Tibial artery (tissue), 4 donors: ENCODE data around the gene RHBDL3.

ENCODE experiments used
- DNase-seq, 2 donors: peaks; one replicate each; pipeline ENCODE4 v3.0.0-alpha.2; 2019
- H3K27ac ChIP-seq, 2 donors: fragments of 200-600 bp; sonication (generic) in 1 of 2; 1 replicate in 1 of 2; 2 replicates in 1 of 2; pipeline ENCODE4 v1.5.1; 2018 to 2019; ENCODE audit warnings: mild to moderate bottlenecking in 1 of 2
- H3K27me3 ChIP-seq, 2 donors: fragments of 200-600 bp; sonication (generic) in 1 of 2; one replicate each; pipeline versions ENCODE4 v1.5.1 to v1.6.0; 2016 to 2019
- H3K36me3 ChIP-seq, 3 donors: fragments of 200-600 bp; sonication (generic) in 2 of 3; one replicate each; pipeline ENCODE4 v1.5.1; 2016 to 2019; ENCODE audit warnings: mild to moderate bottlenecking in 2 of 3
- H3K4me1 ChIP-seq, 4 donors: fragments of 200-600 bp; sonication (generic) in 2 of 4; 1 replicate in 3 of 4; 2 replicates in 1 of 4; pipeline ENCODE4 v1.5.1; 2016 to 2019
- H3K4me3 ChIP-seq, 2 donors: fragments of 200-600 bp; sonication (generic) in 1 of 2; 1 replicate in 1 of 2; 2 replicates in 1 of 2; pipeline ENCODE4 v1.5.1; 2018 to 2019; ENCODE audit warnings: mild to moderate bottlenecking in 2 of 2
- H3K9me3 ChIP-seq, 3 donors: fragments of 200-600 bp; sonication (generic) in 1 of 3; one replicate each; pipeline ENCODE4 v1.5.1; 2016 to 2019
- intact Hi-C: fragments of 100-400 bp; cut with DNase I; formaldehyde crosslinking; loops from one replicate; pipeline ENCODE4 v1.15.0; 2023; ENCODE audit warnings: low total_unique reads
- TF ChIP-seq, protein P1 (sequence below), 2 experiments: fragments of 200-600 bp in 1 of 2; fragments of 450-650 bp in 1 of 2; IDR thresholded peaks; one replicate each; pipeline ENCODE4 v1.5.1; 2017 to 2019; ENCODE audit warnings: antibody characterized with exemption in 2 of 2, mild to moderate bottlenecking in 1 of 2, moderate library complexity in 1 of 2

Gene RHBDL3

DNA sequence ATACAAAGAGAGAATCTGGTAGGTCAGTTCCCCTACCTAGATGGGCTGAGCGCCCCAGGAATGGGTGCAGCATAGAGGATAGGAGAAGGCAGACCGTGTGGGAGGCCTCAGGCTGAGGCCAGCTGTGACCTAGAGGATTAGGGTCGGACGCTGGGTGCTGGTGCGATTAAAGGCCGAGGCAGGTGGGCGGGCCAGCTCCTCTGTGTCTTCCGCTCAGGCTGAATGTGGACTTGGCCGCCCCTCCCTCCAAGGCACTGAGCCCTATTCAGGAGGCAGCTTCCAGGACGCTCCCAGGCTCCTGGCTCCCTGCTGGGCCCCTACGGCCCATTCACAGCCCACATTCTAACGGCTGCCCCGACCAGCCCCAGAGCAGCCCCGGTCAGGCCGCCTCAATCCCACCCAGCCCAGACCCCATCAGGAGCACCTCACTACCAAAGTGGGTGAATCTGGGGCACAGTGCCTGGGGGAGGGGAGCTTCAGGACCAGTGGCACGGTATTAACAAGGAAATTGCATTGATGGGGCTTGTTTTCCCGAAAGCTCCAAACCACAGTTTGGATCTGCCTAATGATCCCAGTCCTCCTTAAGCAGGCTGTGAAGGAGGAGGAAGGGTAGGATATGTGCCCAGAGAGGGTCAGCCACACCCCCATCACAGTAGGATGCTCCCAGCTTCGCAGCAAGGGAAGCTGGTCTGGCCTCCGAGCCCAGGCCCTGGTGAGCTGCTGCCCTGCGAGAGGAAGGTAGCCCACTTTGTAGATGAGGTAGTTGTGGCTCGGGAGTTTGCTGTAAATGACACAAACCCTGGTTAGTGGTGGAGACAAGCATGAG, 14.5 kb downstream of the RHBDL3 start:
- Histone ChIP-seq H3K27me3 (peaks cover 0 to 48% of the 10 kb centered on the region in 2 donors), H3K4me3 (no peak overlapping the region), H3K9me3 (no peaks in the 10 kb centered on the region), H3K4me1 (peaks cover 0 to 7% (median 3%) of the 10 kb centered on the region in 4 donors), H3K36me3 (no peaks in the 10 kb centered on the region), H3K27ac (no peak overlapping the region)
- DNase-seq = no peak
- TF ChIP-seq, protein P1, sequence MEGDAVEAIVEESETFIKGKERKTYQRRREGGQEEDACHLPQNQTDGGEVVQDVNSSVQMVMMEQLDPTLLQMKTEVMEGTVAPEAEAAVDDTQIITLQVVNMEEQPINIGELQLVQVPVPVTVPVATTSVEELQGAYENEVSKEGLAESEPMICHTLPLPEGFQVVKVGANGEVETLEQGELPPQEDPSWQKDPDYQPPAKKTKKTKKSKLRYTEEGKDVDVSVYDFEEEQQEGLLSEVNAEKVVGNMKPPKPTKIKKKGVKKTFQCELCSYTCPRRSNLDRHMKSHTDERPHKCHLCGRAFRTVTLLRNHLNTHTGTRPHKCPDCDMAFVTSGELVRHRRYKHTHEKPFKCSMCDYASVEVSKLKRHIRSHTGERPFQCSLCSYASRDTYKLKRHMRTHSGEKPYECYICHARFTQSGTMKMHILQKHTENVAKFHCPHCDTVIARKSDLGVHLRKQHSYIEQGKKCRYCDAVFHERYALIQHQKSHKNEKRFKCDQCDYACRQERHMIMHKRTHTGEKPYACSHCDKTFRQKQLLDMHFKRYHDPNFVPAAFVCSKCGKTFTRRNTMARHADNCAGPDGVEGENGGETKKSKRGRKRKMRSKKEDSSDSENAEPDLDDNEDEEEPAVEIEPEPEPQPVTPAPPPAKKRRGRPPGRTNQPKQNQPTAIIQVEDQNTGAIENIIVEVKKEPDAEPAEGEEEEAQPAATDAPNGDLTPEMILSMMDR (IDR thresholded peaks at IDR 0.05) = no peak
- intact Hi-C loops = no loop called here

DNA sequence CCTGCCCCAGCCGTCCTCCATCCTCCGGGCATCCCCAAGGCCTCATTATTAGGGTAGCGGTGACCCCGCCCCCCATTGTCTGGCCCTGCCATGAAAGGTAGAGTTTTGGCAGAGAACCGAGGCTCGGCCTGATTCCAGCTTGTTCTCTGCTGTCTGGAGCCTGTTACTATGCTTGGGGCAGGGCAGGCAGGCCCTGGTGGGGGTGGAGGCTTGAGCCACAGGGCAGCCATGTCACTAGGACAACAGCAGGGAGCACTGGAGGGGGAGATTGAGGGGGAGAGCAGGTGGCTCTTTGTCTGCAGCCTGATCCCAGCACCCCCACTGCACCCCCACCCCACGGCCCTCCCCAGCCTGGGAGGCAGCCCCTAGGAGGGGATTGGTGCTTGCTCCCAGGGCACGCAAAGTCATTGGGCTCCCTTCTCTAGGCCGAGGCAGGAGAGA, 15.4 kb downstream of the RHBDL3 start:
- Histone ChIP-seq H3K4me1 (peaks cover 0 to 7% (median 0%) of the 10 kb centered on the region in 4 donors), H3K9me3 (no peaks in the 10 kb centered on the region), H3K27ac (no peak overlapping the region), H3K27me3 (peaks cover 0 to 49% of the 10 kb centered on the region in 2 donors), H3K4me3 (no peak overlapping the region), H3K36me3 (no peaks in the 10 kb centered on the region)
- DNase-seq = no peak
- intact Hi-C loops = no loop called here
- TF ChIP-seq, protein P1 (IDR thresholded peaks at IDR 0.05) = no peak

DNA sequence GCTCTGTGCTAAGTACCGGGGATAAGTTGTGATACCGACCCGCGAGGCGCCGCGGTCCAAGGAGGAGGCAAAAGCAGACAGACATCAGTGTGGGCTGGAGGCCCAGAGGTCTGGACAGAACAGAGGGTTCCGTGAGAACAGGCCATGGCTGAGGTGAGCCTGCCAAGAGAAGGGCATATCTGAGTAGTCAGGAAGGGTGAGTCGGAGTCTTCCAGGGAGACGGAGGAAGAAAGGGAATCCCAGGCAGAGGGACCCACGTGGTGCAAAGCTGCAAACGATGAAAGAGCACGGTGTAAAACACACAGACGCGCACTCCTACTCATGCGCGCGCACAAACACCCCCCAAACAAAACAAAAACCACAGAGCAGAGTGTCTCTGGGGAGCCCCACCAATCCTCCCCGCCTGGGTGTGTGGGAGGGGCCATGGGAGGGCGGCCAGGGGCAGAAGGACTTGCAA, 18.1 kb downstream of the RHBDL3 start:
- Histone ChIP-seq H3K27ac (no peak overlapping the region), H3K9me3 (no peaks in the 10 kb centered on the region), H3K36me3 (no peaks in the 10 kb centered on the region), H3K4me3 (no peak overlapping the region), H3K4me1 (peaks cover 0 to 7% (median 0%) of the 10 kb centered on the region in 4 donors), H3K27me3 (peaks cover 0 to 43% of the 10 kb centered on the region in 2 donors)
- TF ChIP-seq, protein P1 (IDR thresholded peaks at IDR 0.05) = no peak
- intact Hi-C loops = no loop called here
- DNase-seq = no peak

DNA sequence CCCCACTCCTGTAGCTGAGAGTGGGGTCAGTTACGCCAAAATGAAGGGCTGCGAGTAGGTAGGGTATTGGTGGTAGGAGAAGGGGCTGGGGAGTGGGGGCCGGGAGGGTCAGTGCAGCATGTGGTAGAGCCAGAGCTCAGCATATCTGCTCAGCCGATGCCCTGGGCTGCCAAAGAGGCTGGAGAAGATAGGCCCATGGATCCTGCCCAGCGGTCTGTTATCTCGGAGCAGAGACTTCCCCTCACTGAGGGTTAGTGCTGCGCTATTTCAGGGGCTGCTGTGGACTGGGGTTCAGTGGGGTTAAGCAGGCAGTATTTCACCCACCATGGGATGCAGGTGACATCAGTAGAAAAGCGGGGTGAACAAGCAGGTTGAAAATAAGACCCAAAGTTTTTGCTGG, 19.7 kb downstream of the RHBDL3 start:
- Histone ChIP-seq H3K9me3 (no peaks in the 10 kb centered on the region), H3K27ac (no peak overlapping the region), H3K4me1 (peaks cover 0 to 7% (median 0%) of the 10 kb centered on the region in 4 donors)

DNA sequence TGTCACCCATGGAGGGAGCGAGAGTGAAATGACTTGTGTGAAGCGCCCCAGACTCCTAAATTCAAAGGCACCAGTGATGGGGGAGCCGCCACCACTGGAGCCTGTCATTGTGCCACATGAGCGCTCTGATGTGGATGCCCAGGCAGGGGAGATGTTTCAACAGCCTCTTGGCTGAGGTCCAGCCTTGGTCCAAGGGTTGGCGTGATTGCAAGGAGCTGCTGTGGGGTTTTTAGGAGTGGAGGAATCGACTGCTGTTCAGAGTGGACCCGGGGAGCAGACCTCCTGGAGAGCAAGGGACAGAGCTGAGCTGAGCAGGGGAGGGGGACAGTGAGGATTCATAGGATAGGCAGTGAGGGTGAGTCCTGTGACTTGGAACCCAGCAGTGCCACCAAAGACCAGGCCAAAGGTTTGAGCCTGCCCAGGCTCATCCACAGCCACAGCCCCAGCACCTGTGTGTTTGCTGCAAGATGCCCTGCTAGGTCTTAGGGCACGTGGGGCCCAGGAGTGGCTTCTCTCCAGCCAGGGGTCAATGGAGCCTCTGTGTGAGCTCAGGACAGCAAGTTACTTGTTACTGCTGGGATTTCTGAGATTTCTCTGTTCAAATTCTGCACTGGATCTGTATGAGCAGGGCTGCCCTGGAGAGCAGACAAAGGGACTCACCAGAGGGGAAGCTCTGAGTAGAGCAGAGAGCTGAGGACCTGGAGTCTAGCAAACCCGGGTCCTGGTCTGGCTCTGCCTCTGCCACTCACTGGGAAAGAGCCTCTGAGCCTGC, 20.3 kb downstream of the RHBDL3 start:
- H3K27me3 ChIP-seq = peaks cover 0 to 31% of the 10 kb centered on the region in 2 donors
- H3K4me3 ChIP-seq = no peak overlapping the region
- TF ChIP-seq, protein P1 (IDR thresholded peaks at IDR 0.05) = no peak
- no peak for DNase-seq
- no peaks in the 10 kb centered on the region for H3K36me3 ChIP-seq
- H3K4me1 ChIP-seq = peaks cover 0 to 6% (median 0%) of the 10 kb centered on the region in 4 donors
- no peaks in the 10 kb centered on the region for H3K9me3 ChIP-seq
- H3K27ac ChIP-seq = no peak overlapping the region
- intact Hi-C loops = no loop called here

More for the DNA sequence above, 19.7 kb downstream of the RHBDL3 start:
- TF ChIP-seq, protein P1 (IDR thresholded peaks at IDR 0.05) = no peak
- no peak for DNase-seq
- Histone ChIP-seq H3K4me3 (no peak overlapping the region), H3K27me3 (peaks cover 0 to 38% of the 10 kb centered on the region in 2 donors), H3K36me3 (no peaks in the 10 kb centered on the region)
- intact Hi-C loops = no loop called here
